HG03064 (cell line): ENCODE data around the gene ZNF740.
A peak's percentile ranks its signal among the peaks of the same experiment; 100 is the strongest.
"Not testable (repeated sequence)": the region's sequence is repeated elsewhere in the genome, so short reads cannot be mapped to it uniquely, and the experiment has no call there.

ENCODE experiments used
- ATAC-seq: cut with Tn5 transposase; IDR thresholded peaks from one replicate; pipeline ENCODE4 v1.9.1; 2021; ENCODE audit warnings: low read depth; ENCODE audit not compliant: unreplicated experiment

ZNF740 gene

GRCh38 chr12:53193985-53194716, 13.6 kb downstream of the ZNF740 start:
- ATAC-seq, result no peak

GRCh38 chr12:53194973-53195372, 14.5 kb downstream of the ZNF740 start:
- no peak for ATAC-seq

- no peak for ATAC-seq
These were observed 15.2 kb downstream of the ZNF740 start for GRCh38 chr12:53195516-53196420.

GRCh38 chr12:53196486-53196885, 16.0 kb downstream of the ZNF740 start:
- ATAC-seq, result no peak

GRCh38 chr12:53197011-53197640, 16.6 kb downstream of the ZNF740 start:
- no peak for ATAC-seq

- ATAC-seq, result no peak
These were observed 18.1 kb downstream of the ZNF740 start for GRCh38 chr12:53198486-53199110.

GRCh38 chr12:53199700-53200099, 19.2 kb downstream of the ZNF740 start:
- ATAC-seq, result no peak

- ATAC-seq, result no peak
These were observed 19.6 kb downstream of the ZNF740 start for GRCh38 chr12:53200107-53200457.

GRCh38 chr12:53200458-53201176, 20.1 kb downstream of the ZNF740 start:
- no peak for ATAC-seq

- no peak for ATAC-seq
These were observed 20.6 kb downstream of the ZNF740 start for GRCh38 chr12:53201177-53201541.

GRCh38 chr12:53201639-53202038, 21.1 kb downstream of the ZNF740 start:
- no peak for ATAC-seq

- ATAC-seq, result not testable (repeated sequence)
These were observed 21.8 kb downstream of the ZNF740 start for GRCh38 chr12:53202316-53202715.

GRCh38 chr12:53204351-53204750, 23.8 kb downstream of the ZNF740 start:
- ATAC-seq, result no peak

- peak; percentile 50 for ATAC-seq
These were observed 25.4 kb downstream of the ZNF740 start for GRCh38 chr12:53205747-53206419.

GRCh38 chr12:53207042-53207441, 26.5 kb downstream of the ZNF740 start, which contains the start of gene ITGB7:
Gene ITGB7 (minus strand): TSS chr12:53207251. CDS start chr12:53200443, 6,808 bp downstream.
- ATAC-seq, result peak; percentile 51

GRCh38 chr12:53208435-53208834, 27.9 kb downstream of the ZNF740 start:
- no peak for ATAC-seq

GRCh38 chr12:53208877-53209463, 28.4 kb downstream of the ZNF740 start:
- ATAC-seq, result no peak

- no peak for ATAC-seq
These were observed 30.3 kb downstream of the ZNF740 start for GRCh38 chr12:53210843-53211242.
